Loucy (cell line): ENCODE results near the gene MEPE.

Experiments used
- H2AFZ ChIP-seq: fragments of 200-600 bp; sonication (generic); 2 replicates; pipeline ENCODE4 v1.6.0; 2016; ENCODE audit warnings: antibody characterized with exemption, mild to moderate bottlenecking, low read length, moderate library complexity
- H3F3A ChIP-seq: fragments of 200-600 bp; 2 replicates; pipeline ENCODE4 v1.6.0; 2016; ENCODE audit warnings: antibody characterized with exemption, low read depth, mild to moderate bottlenecking
- H3K27me3 ChIP-seq: fragments of 200-600 bp; sonication (generic); 2 replicates; pipeline ENCODE4 v1.6.1; 2014; ENCODE audit warnings: low read length, mild to moderate bottlenecking; ENCODE audit not compliant: insufficient read depth, poor library complexity, severe bottlenecking
- H3K36me3 ChIP-seq: fragments of 200-600 bp; sonication (generic); 2 replicates; pipeline ENCODE4 v1.6.1; 2016; ENCODE audit warnings: low read length; ENCODE audit not compliant: insufficient read depth
- H3K4me1 ChIP-seq: fragments of 200-600 bp; sonication (generic); 2 replicates; pipeline ENCODE4 v1.5.1; 2014; ENCODE audit warnings: low read length, mild to moderate bottlenecking; ENCODE audit not compliant: insufficient read depth, poor library complexity, severe bottlenecking
- H3K4me2 ChIP-seq: fragments of 200-600 bp; sonication (generic); 2 replicates; pipeline ENCODE4 v1.6.0; 2014; ENCODE audit warnings: antibody characterized with exemption, low read length, low read depth, mild to moderate bottlenecking; ENCODE audit not compliant: poor library complexity, severe bottlenecking
- H3K4me3 ChIP-seq: fragments of 200-600 bp; sonication (generic); 2 replicates; pipeline ENCODE4 v1.5.1; 2014; ENCODE audit warnings: low read length, mild to moderate bottlenecking, mixed read lengths; ENCODE audit not compliant: poor library complexity, severe bottlenecking
- H3K79me2 ChIP-seq: fragments of 200-600 bp; sonication (generic); 2 replicates; pipeline ENCODE4 v1.6.1; 2014; ENCODE audit warnings: low read length; ENCODE audit not compliant: insufficient read depth
- H3K9ac ChIP-seq: fragments of 200-600 bp; sonication (generic); 2 replicates; pipeline ENCODE4 v1.6.0; 2014; ENCODE audit warnings: mild to moderate bottlenecking, low read depth, low read length, moderate library complexity; ENCODE audit not compliant: poor library complexity, severe bottlenecking
- H3K9me2 ChIP-seq: fragments of 200-600 bp; sonication (generic); replicated peaks from 2 replicates; pipeline ENCODE4 v1.6.1; 2016; ENCODE audit warnings: low read depth, low read length, mixed read lengths
- H3K9me3 ChIP-seq: fragments of 200-600 bp; sonication (generic); 2 replicates; pipeline ENCODE4 v1.6.1; 2014; ENCODE audit warnings: mild to moderate bottlenecking, antibody characterized with exemption, low read length, low read depth; ENCODE audit not compliant: insufficient read depth
- H4K20me1 ChIP-seq: fragments of 200-600 bp; sonication (generic); 2 replicates; pipeline ENCODE4 v1.6.0; 2014; ENCODE audit warnings: antibody characterized with exemption, low read length, mild to moderate bottlenecking; ENCODE audit not compliant: insufficient read depth, poor library complexity, severe bottlenecking
- CTCF ChIP-seq: fragments of 200-600 bp; sonication (generic); conservative IDR thresholded peaks from 2 replicates; pipeline ENCODE4 v1.5.1; 2014; ENCODE audit warnings: mild to moderate bottlenecking, antibody characterized with exemption, low read length
- EZH2phosphoT487 ChIP-seq: fragments of 200-600 bp; IDR thresholded peaks from 2 replicates; pipeline ENCODE4 v1.6.1; 2018; ENCODE audit warnings: antibody characterized with exemption, mild to moderate bottlenecking, moderate library complexity, borderline replicate concordance

The MEPE gene

GRCh38 chr4:87857789-87858188, 25.0 kb downstream of the MEPE start:
- Histone ChIP-seq H3K4me1 (no peaks in the 10 kb centered on the region), H3K9me2 (no peaks in the 10 kb centered on the region)

GRCh38 chr4:87862236-87862635, 29.5 kb downstream of the MEPE start:
- H2AFZ ChIP-seq, result no peak overlapping the region
- H3K79me2 ChIP-seq, result no peaks in the 10 kb centered on the region
- no peaks in the 10 kb centered on the region for H3K36me3 ChIP-seq
- no peak overlapping the region for H3K4me2 ChIP-seq
- no peaks in the 10 kb centered on the region for H3K4me1 ChIP-seq
- no peaks in the 10 kb centered on the region for H4K20me1 ChIP-seq
- no peaks in the 10 kb centered on the region for H3F3A ChIP-seq
- H3K9me3 ChIP-seq, result no peaks in the 10 kb centered on the region
- no peaks in the 10 kb centered on the region for H3K9me2 ChIP-seq
- no peak for TF ChIP-seq EZH2phosphoT487
- TF ChIP-seq CTCF, result no peak
- H3K9ac ChIP-seq, result no peak overlapping the region
- no peaks in the 10 kb centered on the region for H3K27me3 ChIP-seq
- no peak overlapping the region for H3K4me3 ChIP-seq

More at GRCh38 chr4:87857789-87858188, 25.0 kb downstream of the MEPE start:
- Histone ChIP-seq H3F3A (no peaks in the 10 kb centered on the region), H3K27me3 (no peaks in the 10 kb centered on the region), H3K9ac (no peak overlapping the region), H3K79me2 (no peaks in the 10 kb centered on the region), H3K9me3 (no peaks in the 10 kb centered on the region), H4K20me1 (no peaks in the 10 kb centered on the region), H3K36me3 (no peaks in the 10 kb centered on the region), H3K4me2 (no peak overlapping the region), H3K4me3 (no peak overlapping the region), H2AFZ (no peak overlapping the region)
- no peak for TF ChIP-seq CTCF

GRCh38 chr4:87863486-87863885, 30.7 kb downstream of the MEPE start:
- Histone ChIP-seq H3K79me2 (no peaks in the 10 kb centered on the region), H3K4me1 (no peaks in the 10 kb centered on the region), H3K27me3 (no peaks in the 10 kb centered on the region), H3K4me2 (no peak overlapping the region), H3K9ac (no peak overlapping the region), H2AFZ (no peak overlapping the region), H3K9me2 (no peaks in the 10 kb centered on the region), H3F3A (no peaks in the 10 kb centered on the region), H3K36me3 (no peaks in the 10 kb centered on the region), H3K9me3 (no peaks in the 10 kb centered on the region), H3K4me3 (no peak overlapping the region), H4K20me1 (no peaks in the 10 kb centered on the region)
- no peak for TF ChIP-seq CTCF
- no peak for TF ChIP-seq EZH2phosphoT487
